Activated CD4-positive, alpha-beta T cell treated with anti-CD3 and anti-CD28 coated beads, Interleukin-2, amount 10 ng/mL, durations not matched to agents 7 days and 5 days (primary cell): ENCODE results near the gene CACNA2D1. TPM values are rescaled to one million over a fixed set of nuclear protein-coding genes. Genes with fewer than 3 reads are reported as not detected.

ENCODE experiments used
- CTCF ChIA-PET: fragments of 350-600 bp; sonication (Branson Sonifier 250); formaldehyde crosslinking; loops from one replicate; lab custom pipeline; 2021; ENCODE audit warnings: antibody characterized with exemption; lab: Charles Lee
- POLR2A ChIA-PET: fragments of 350-600 bp; sonication (Branson Sonifier 250); formaldehyde crosslinking; loops from one replicate; lab custom pipeline; 2021; ENCODE audit warnings: antibody characterized with exemption; lab: Charles Lee
- DNase-seq: peaks from one replicate; pipeline ENCODE4 v3.0.0-alpha.2; 2020
- H3K27ac Mint-ChIP-seq: one replicate; pipeline ENCODE4 v1.8.0; 2021; ENCODE audit warnings: mild to moderate bottlenecking, moderate library complexity, mixed read lengths
- H3K27me3 Mint-ChIP-seq: one replicate; pipeline ENCODE4 v1.8.0; 2021; ENCODE audit warnings: mixed read lengths
- H3K36me3 Mint-ChIP-seq: one replicate; pipeline ENCODE4 v1.8.0; 2021; ENCODE audit warnings: low read depth, mixed read lengths
- H3K4me1 Mint-ChIP-seq: one replicate; pipeline ENCODE4 v1.8.0; 2021; ENCODE audit warnings: mixed read lengths
- H3K4me3 Mint-ChIP-seq: one replicate; pipeline ENCODE4 v1.8.0; 2021; ENCODE audit warnings: mild to moderate bottlenecking, moderate library complexity, mixed read lengths
- H3K9me3 Mint-ChIP-seq: one replicate; pipeline ENCODE4 v1.8.0; 2021; ENCODE audit warnings: mixed read lengths
- total RNA-seq, 2 experiments: library from RNA; stranded (reverse); gene quantifications; one replicate each; pipeline ENCODE4 v1.2.3, GENCODE V29; 2021

Gene CACNA2D1
- total RNA-seq, 2 experiments from 2014 or later = not detected

DNA sequence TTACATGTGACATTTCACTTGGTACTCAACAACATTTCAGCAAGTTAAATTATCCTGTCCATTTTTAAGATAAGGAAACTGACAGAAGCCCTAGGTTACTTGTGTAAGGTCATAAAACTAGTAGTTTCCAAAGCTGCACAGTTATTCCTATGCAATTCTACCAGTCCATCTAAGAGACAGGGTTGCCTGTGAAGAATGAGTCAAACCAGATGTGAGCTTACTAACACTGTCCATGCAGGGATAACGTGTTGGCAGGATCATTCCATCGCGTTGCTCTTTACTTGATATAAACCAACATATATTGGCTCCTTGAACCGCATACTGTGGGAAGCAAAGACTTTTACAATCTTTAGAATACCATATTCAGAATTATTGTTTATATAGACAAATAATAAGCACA, 392.8 kb downstream of the CACNA2D1 start:
- CTCF ChIA-PET = no interaction called here
- H3K4me3 Mint-ChIP-seq = no peak overlapping the region

DNA sequence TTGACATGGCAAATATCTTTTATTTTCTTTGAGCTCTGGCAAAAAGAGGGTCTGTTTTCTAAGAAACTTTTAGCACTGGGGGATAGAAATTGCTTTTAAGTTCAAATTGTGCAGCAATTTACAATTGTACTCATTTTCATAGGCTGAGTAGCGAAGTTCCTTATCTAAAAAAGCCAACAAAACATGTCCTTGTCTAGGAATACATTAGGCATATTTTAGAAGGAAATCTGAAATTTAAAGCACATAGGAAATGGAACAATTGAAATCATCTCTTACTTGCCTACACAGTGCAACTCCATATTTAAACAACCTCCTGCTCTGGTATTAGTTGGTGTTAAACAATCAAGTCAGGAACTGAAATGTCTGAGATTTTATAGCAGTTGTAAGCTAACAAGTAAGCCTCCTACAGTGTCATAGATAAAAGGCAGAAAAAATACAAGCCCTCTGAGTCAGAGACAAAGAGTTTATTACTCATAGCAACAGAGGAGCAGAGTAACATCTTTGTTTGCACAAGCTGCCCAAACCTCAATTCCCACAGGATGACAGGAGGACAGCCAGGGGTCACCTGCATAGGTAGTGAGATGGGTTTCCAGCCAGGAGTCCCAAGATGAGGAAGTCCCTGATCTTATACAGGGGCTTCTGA, 393.6 kb downstream of the CACNA2D1 start:
- POLR2A ChIA-PET = no interaction called here
- no peaks in the 10 kb centered on the region for H3K4me1 Mint-ChIP-seq
- no peak for DNase-seq
- no peak overlapping the region for H3K4me3 Mint-ChIP-seq
- H3K27me3 Mint-ChIP-seq = no peaks in the 10 kb centered on the region
- no peak overlapping the region for H3K27ac Mint-ChIP-seq
- CTCF ChIA-PET = no interaction called here
- H3K9me3 Mint-ChIP-seq = no peaks in the 10 kb centered on the region
- H3K36me3 Mint-ChIP-seq = no peaks in the 10 kb centered on the region

More for the DNA sequence above, 392.8 kb downstream of the CACNA2D1 start:
- POLR2A ChIA-PET = no interaction called here
- Mint-ChIP-seq H3K36me3 (no peaks in the 10 kb centered on the region), H3K27me3 (no peaks in the 10 kb centered on the region), H3K4me1 (no peaks in the 10 kb centered on the region), H3K27ac (no peak overlapping the region), H3K9me3 (no peaks in the 10 kb centered on the region)
- no peak for DNase-seq

- no peaks in the 10 kb centered on the region for H3K36me3 Mint-ChIP-seq
- no peak overlapping the region for H3K4me3 Mint-ChIP-seq
- H3K4me1 Mint-ChIP-seq = no peaks in the 10 kb centered on the region
- no peak overlapping the region for H3K27ac Mint-ChIP-seq
- CTCF ChIA-PET = no interaction called here
- POLR2A ChIA-PET = no interaction called here
- DNase-seq = no peak
- H3K27me3 Mint-ChIP-seq = no peaks in the 10 kb centered on the region
- no peaks in the 10 kb centered on the region for H3K9me3 Mint-ChIP-seq
Measured at GRCh38 chr7:82049442-82049841, 394.1 kb downstream of the CACNA2D1 start.

DNA sequence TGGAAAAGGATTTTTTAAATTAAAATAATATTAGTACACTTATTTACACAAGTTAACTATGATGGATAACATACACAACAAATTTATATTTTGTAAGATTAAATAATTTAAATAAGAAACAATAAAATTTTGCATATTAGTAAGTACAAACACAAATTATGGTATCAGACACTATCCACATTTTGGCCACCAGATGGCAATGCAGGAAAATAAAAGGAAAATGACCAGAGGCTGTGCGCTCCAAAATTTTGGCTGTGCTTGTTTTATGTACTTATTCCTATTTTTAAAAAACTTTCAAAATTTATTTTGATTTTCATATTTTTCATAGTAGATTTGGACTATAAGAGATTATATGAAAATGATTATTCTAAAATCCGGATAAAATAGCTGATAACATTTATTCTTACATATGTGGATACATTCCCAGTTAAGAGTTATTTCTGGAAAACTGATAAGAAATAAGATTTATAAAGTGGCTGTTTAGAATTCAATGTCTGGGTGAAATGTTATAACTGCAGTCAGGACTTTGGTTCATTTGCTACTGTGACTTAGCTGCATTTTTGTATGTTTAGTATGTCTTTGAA, 399.0 kb downstream of the CACNA2D1 start:
- POLR2A ChIA-PET = no interaction called here
- Mint-ChIP-seq H3K27ac (no peak overlapping the region), H3K9me3 (no peaks in the 10 kb centered on the region), H3K4me1 (no peaks in the 10 kb centered on the region), H3K27me3 (no peaks in the 10 kb centered on the region), H3K36me3 (no peaks in the 10 kb centered on the region), H3K4me3 (no peak overlapping the region)
- DNase-seq = peak; percentile 17
- CTCF ChIA-PET = no interaction called here

DNA sequence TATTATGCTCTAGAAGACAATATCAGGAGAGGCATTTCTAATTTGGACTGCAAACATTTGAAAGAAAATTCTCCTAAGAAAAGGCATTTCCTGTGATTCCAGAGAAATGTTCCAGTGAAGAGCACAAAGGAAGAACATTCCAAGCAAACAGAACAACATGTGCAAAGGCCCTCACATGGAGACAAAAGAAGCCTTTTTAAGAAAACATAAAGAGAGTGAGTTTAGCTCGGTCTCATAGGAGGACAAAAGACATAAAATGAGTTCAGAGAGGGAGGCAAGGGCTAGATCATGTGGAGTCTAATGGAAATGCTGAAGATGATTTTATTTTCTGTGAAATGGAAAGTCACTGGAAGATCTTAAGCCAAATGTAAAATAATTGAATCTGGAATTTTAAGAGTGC, 404.0 kb downstream of the CACNA2D1 start:
- ChIA-PET CTCF (no interaction called here), POLR2A (no interaction called here)
- Mint-ChIP-seq H3K4me1 (no peaks in the 10 kb centered on the region), H3K9me3 (no peaks in the 10 kb centered on the region), H3K36me3 (no peaks in the 10 kb centered on the region), H3K27ac (no peak overlapping the region), H3K27me3 (no peaks in the 10 kb centered on the region), H3K4me3 (no peak overlapping the region)
- no peak for DNase-seq

DNA sequence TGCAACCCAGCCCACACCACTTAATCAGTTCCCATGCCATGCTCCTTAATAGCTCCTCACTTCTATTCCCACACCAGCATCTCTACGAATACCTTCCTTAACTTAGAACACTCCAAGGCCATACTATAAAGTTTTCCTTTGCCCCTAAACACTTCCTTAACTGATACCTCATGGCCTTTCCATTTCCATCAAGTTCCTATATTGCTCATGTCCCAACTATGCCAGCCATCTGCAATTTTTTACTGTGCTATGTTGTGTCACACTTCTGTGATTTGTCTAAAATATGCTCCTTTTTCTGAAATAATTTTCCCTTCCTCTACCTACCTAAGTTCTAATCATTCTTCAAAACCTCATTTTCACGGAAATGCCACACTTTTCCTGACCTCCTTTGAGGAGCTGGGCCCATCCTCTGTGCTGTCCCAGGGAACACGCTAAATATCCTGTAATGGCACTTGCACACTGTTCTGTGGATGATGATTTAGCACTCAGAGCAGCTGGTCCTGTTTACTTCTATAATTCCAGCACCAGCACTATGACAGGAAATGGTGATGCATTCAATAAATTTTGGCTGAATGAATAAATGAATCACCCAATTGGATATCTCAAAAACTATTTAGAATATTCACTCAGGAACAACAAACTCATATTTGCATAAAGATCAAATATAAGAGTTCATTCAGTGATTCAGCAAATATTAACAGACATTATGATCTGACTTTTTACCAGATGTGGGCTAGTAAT, 407.3 kb downstream of the CACNA2D1 start:
- Mint-ChIP-seq H3K27me3 (no peaks in the 10 kb centered on the region), H3K9me3 (no peaks in the 10 kb centered on the region), H3K36me3 (no peaks in the 10 kb centered on the region), H3K4me3 (no peak overlapping the region), H3K4me1 (no peaks in the 10 kb centered on the region), H3K27ac (no peak overlapping the region)
- CTCF ChIA-PET = no interaction called here
- no peak for DNase-seq
- POLR2A ChIA-PET = no interaction called here

- no peaks in the 10 kb centered on the region for H3K4me1 Mint-ChIP-seq
- no peak overlapping the region for H3K27ac Mint-ChIP-seq
- H3K4me3 Mint-ChIP-seq = no peak overlapping the region
- no peaks in the 10 kb centered on the region for H3K9me3 Mint-ChIP-seq
- no peaks in the 10 kb centered on the region for H3K27me3 Mint-ChIP-seq
- H3K36me3 Mint-ChIP-seq = no peaks in the 10 kb centered on the region
- no peak for DNase-seq
- POLR2A ChIA-PET = no interaction called here
- CTCF ChIA-PET = no interaction called here
Measured at GRCh38 chr7:82035456-82035855, 408.1 kb downstream of the CACNA2D1 start.

DNA sequence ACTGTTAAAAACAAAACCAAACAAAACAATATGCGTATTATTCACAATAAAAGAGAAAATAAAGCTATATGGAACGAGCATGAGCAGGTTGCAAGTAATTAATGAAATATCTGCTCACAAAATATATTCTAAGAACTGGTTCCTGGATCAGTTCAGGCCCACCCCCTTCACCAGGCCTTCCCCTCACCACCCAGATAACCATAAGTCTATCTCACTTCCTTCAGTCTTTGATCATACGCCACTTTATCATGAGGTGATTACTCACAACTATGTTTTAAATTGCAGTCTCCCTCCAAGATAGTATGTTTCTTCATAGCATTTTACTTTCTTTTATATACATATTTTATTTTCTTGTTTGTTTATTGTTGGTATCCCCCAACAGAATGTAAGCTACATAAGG, 410.7 kb downstream of the CACNA2D1 start:
- no peak for DNase-seq
- no peak overlapping the region for H3K27ac Mint-ChIP-seq
- no peak overlapping the region for H3K4me3 Mint-ChIP-seq
- ChIA-PET POLR2A (no interaction called here), CTCF (no interaction called here)
- H3K9me3 Mint-ChIP-seq = no peaks in the 10 kb centered on the region
- no peaks in the 10 kb centered on the region for H3K4me1 Mint-ChIP-seq
- H3K36me3 Mint-ChIP-seq = no peaks in the 10 kb centered on the region
- H3K27me3 Mint-ChIP-seq = no peaks in the 10 kb centered on the region

GRCh38 chr7:82029236-82029913, 414.2 kb downstream of the CACNA2D1 start:
- H3K27me3 Mint-ChIP-seq = no peaks in the 10 kb centered on the region
- H3K36me3 Mint-ChIP-seq = no peaks in the 10 kb centered on the region

DNA sequence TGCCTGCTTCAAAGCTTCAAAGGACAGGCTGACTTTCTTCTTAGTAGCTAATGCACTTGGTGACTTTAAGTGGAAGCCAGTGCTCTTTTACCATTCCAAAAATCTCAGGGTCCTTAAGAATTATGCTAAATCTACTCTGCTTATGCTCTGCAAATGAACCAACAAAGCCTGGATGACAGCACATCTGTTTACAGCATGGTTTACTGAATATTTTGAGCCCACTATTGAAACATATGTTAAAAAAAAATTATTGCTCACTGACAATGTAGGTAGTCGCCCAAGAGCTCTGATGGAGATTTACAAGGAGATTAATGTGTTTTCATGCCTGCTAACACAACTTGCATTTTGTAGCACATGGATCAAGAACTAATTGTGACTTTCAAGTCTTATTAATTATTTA, 415.5 kb downstream of the CACNA2D1 start:
- Mint-ChIP-seq H3K36me3 (no peaks in the 10 kb centered on the region), H3K4me3 (no peak overlapping the region), H3K27ac (no peak overlapping the region), H3K9me3 (no peaks in the 10 kb centered on the region), H3K27me3 (no peaks in the 10 kb centered on the region), H3K4me1 (no peaks in the 10 kb centered on the region)
- ChIA-PET CTCF (no interaction called here), POLR2A (no interaction called here)
- no peak for DNase-seq

More at GRCh38 chr7:82029236-82029913, 414.2 kb downstream of the CACNA2D1 start:
- H3K27ac Mint-ChIP-seq = no peak overlapping the region
- ChIA-PET CTCF (no interaction called here), POLR2A (no interaction called here)
- no peak for DNase-seq
- H3K4me1 Mint-ChIP-seq = no peaks in the 10 kb centered on the region
- H3K4me3 Mint-ChIP-seq = no peak overlapping the region
- H3K9me3 Mint-ChIP-seq = no peaks in the 10 kb centered on the region

- CTCF ChIA-PET = no interaction called here
- no peak for DNase-seq
- Mint-ChIP-seq H3K4me1 (no peaks in the 10 kb centered on the region), H3K4me3 (no peak overlapping the region), H3K9me3 (no peaks in the 10 kb centered on the region), H3K27me3 (no peaks in the 10 kb centered on the region), H3K36me3 (no peaks in the 10 kb centered on the region), H3K27ac (no peak overlapping the region)
- POLR2A ChIA-PET = no interaction called here
Measured at GRCh38 chr7:82021713-82022112, 421.9 kb downstream of the CACNA2D1 start.

- Mint-ChIP-seq H3K36me3 (no peaks in the 10 kb centered on the region), H3K4me3 (no peak overlapping the region), H3K4me1 (no peaks in the 10 kb centered on the region), H3K27me3 (no peaks in the 10 kb centered on the region), H3K27ac (no peak overlapping the region), H3K9me3 (no peaks in the 10 kb centered on the region)
- CTCF ChIA-PET = no interaction called here
- no peak for DNase-seq
- POLR2A ChIA-PET = no interaction called here
Measured at GRCh38 chr7:82021036-82021435, 422.5 kb downstream of the CACNA2D1 start.
